ENCODE data around the gene COMMD8.

COMMD8 gene

DNA sequence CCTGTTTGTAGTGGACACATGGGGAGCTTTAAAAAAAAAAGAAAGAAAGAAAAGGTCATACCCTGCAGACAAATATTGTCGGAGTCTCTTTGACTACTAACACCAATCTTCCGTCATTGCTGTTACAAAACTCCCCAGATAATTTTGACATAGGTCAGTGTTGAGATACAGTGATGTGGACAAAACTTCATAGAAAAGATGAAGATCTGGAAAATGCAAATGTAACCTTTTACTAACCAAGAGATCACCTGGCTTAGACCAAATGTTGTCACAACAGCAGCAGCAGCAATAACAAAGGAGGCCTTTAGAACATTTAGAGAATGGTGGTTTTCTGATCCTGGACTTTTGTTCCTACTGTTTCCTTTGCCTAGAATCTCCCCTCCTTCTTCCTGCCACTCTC, 8.1 kb upstream of the COMMD8 start:
- no peak for DNase-seq (ENCODE audit: low spot score)

DNA sequence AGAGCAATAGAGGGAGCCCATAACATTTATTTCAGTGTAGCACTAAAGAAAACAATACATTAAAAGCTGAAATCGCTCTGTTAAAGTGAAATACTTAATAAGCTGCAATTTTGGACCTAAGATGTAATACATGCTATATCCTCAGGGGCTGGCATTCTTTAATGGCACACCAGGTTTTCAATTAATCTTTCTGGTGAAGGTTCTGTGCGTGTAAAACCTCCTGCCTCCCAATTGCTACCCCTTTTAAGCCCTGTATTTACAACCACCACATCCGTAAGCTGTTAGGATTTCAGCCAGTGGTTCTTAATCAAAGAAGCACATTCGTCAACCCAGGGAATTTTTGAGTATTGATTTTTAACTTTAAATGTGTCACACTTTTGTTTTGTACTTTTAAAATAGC, 7.6 kb upstream of the COMMD8 start:
- no peak for DNase-seq (ENCODE audit: low spot score)

DNA sequence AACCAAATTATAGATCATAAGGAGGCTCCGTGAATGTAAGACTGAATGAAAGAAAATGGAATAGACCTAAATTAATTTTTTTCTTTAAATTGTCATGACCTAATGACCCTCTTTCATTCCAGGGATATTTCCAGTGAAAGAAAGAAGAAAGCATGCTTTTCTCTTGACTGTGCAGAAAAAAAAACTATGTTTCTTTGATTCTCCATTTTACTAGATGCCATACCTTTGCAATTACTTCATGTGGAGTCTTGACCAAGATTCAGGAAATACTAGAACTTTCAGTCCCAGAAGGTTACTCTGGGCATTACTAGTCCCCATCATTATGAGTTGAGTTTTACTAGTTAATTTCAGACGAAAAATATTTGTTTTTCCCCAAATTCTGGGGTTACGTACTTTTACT, 6.4 kb upstream of the COMMD8 start:
- no peak for DNase-seq (ENCODE audit: low spot score)

DNA sequence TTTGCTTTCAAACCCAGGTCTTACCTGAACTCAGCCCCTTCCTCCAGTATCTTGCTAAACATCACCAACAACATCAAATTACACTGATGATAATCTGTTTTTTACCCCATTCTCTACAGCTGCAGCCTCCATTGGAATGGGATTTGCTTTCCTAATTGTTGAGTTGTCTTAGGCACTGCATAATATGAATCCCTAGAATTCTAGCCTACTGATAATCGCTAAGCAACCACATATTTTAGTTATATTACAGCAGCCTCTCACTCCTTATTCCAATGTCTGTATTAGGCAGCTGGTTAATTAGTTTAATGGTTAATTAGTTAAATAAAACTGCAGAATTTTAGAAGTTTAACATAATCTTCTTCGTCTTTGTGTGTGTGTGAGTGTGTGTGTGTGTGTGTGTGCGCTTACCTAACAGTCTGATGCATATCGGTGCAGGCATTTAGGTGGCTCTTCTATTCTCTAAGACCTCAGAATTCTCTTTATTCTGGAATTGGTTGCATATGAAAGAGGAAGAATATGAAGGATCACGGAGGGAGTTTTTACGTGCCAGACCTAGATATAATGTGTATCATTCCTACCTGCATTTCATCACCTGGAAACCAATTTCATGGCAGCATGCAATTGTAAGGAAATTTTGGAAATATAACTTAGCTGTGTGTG, 5.3 kb upstream of the COMMD8 start:
- no peak for DNase-seq (ENCODE audit: low spot score)

DNA sequence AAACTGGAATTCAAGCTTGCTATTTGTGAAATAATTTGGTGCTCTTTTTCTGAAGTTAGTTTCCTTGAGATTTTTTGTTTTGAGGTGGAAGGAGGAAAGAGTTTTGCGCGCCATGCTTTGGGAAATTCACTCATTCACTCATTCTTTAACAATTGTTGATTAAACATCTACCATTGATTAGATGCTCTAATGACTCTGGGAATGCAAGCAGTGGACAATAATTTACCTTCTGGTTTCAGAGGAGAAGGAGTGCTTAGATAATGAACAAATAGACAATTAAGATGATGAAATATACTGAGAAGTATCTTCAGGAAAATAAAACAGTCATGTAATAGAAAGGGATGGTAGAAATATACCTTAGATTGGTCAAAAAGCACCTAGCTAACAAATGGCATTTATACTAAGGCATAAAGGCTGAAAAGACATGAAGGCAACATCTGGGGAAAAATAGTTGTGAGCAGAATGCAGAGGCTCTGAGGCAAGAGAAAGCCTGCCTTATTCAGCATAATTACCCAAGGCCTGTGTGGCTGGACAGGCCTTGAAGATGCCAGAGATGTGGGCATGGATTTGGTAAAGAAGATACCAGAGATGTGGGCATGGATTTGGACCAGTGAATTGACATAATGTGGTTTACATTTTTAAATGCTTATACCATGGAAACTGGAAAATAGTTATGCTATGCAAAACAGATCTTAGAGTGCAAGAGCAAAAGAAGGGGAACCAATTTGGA, 2.7 kb upstream of the COMMD8 start:
- no peak for DNase-seq (ENCODE audit: low spot score)

DNA sequence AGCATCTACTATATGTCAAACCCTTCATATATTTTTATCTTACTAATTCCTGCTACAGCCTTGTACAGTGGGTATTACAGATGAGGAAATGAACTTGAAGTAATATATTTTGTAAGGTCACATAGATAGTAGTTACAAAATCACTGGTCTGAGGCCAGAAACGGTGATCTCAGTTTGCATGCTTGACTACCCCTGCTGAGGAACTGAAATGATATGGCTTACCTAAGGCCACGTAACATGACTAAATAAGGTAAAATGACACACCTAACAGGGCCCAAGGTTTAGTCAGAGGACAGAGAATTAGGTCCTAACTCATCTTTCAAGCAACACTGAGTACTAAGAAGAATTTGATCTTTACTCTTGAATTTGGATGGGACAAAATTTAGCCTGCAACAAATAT, 1.5 kb upstream of the COMMD8 start:
- DNase-seq (ENCODE audit: low spot score) = no peak

DNA sequence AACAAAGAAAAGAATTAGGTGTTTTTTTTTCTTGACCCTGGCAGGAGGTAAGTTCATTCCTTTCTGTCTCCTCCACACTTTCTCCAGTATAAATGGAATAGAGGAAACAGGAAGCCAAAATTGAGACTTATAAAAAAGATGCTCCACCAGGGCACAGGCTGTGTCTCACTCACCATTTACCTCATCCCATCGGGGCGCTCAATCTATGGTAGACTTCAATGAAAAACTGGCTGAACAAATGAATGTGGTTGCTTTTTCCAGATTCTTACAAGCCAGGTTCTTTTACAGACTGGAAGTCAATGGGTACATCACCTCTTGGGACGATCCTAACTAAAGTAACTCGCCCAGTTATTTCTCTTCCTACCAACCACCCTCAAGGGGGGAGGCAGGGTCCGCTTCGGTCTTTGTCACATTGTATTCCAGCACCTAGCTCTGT, 685 bp downstream of the COMMD8 start:
- DNase-seq (ENCODE audit: low spot score) = peak; percentile 23

DNA sequence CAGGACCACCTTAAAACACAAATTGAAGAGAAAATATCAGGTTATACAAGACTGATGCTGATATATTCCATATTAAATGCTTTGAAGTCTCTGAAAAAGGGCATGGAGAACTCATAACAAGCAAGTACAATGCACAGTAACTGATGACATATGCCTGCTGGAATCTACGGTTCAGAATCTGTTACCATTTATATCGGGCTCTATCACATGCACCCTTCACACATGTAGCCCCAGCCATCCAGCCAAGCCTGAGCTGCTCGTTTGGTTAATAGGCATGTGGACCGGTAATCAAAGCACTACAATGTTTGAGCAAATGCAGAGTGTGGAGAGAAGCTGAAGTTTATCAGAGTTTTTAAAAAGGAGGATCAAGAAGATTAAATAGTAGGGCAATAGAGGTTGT, 11.8 kb downstream of the COMMD8 start:
- DNase-seq (ENCODE audit: low spot score) = no peak

DNA sequence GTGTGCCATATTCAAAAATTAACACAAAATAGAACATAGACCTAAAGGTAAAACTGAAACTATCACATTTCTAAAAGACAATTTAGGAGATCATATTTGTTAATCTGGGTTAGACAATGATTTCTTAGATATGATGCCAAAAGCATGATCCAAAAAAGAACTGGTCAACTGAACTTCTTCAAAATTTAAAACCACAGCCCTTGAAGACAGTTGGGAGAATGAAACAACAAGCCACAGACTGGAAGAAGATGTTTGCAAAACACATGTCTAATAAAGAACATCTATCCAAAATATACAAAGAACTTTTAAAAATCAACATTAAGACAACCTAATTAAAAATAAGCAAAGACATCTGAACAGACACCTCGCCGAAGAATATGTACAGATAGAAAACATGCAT, 19.5 kb downstream of the COMMD8 start:
- DNase-seq (ENCODE audit: low spot score) = no peak

DNA sequence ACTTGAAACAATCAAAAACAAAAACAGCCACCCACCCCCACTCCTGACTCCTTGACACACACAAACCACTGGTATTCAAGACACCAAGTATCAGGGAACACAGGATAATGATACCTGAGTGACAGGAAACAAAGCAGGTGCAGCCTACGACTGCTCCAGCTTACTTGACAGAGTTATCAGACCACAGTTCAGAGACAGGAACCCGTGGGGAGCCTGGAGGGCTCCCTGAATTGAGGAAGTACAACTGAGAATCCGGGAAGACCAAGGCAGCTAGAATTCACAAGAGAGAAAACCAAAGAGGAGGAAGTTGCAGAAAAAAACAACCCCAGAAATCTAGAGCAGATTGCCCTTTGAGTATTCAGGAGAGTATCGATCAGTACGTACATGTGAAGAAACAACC, 20.5 kb downstream of the COMMD8 start:
- peak; percentile 33 for DNase-seq (ENCODE audit: low spot score)

DNA sequence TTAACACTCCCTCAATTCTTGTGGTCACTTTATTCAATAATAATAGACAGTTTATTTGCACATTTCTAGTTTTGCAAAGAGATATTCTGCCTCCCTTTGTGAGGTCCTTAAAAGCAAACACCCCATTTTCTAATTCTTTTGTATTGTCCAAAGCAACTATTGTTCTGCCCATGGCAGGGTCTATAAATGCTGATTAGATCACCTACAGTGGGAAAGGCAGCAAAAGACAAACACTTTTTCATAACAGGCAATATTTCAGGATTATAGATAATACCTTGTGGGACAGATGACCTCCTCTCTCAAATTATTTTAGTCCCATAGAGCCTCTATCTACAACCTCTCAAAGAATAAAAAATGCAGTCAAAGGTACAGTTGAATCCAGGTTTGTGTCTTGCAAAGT, 28.6 kb downstream of the COMMD8 start:
- no peak for DNase-seq (ENCODE audit: low spot score)

DNA sequence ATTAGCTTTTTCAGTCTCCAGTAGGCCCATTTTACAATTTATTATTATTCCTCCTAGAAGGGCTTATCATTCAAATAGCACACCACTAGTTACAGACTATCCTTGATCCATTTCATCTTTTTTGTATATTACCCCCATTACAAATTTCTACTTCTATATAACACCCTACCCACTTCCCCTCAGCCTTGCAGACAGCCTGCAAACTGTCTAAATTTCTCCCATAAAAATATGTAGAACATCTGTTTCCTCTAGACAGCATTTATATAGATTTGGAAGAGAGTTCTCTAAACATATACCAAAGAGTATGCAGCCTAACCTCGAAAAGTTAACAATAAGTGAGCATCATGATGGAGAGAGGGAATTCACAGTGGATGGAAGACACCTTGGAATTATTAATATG, 30.8 kb downstream of the COMMD8 start:
- no peak for DNase-seq (ENCODE audit: low spot score)

DNA sequence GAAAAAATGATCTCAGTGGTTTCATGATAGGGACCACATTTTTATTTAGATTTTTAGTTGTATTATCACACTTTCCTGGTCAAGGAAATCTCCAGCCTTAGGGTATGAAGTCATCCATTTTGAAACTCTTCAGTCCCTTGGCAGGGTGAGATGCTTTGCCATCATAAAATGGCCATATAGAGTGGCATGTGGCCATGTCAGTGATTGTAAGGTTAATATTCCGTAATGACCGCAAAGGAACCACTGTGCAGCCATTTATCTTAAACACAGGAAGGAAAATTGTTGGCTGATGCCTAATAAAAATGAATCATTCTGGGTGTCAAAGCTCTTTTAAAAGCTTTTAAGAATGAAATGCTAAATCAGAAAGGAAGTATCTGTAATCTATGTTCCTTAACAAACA, 35.6 kb downstream of the COMMD8 start:
- DNase-seq (ENCODE audit: low spot score) = no peak

DNA sequence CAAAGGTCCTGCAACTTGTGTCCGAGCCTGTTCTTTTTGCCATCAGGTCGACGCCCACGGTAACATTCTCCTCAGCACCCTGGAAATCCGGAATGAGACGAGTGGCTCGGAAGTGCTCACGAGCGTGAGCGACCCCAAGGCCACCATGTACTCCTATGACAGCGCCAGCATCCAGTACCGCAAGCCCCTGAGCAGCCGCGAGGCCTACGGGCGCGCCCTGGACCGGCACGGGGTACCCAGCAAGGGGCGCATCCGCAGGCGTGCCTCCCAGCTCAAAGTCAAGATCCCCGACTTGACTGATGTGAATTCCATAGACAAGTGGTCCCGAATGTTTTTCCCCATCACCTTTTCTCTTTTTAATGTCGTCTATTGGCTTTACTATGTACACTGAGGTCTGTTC, 37.9 kb downstream of the COMMD8 start:
- no peak for DNase-seq (ENCODE audit: low spot score)

DNA sequence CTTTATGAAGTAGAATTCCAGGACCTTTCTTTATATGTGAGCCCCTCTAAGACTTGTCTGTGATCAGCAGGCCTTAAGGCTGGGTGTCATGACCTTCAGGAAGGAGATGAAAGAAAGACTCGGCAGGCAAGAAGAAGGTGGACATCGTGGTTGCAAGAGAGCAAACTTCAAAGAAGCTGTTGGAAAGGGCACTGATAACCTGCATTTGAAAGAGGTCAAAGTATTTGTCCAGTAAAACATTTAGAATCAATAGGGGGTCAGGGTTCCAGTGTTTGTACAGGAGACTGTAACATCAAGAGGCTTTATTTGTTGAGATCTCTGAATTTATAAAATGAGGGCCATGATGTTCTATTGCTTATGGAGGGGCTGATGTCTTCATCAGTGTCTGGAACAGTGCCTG, 44.2 kb downstream of the COMMD8 start:
- no peak for DNase-seq (ENCODE audit: low spot score)

DNA sequence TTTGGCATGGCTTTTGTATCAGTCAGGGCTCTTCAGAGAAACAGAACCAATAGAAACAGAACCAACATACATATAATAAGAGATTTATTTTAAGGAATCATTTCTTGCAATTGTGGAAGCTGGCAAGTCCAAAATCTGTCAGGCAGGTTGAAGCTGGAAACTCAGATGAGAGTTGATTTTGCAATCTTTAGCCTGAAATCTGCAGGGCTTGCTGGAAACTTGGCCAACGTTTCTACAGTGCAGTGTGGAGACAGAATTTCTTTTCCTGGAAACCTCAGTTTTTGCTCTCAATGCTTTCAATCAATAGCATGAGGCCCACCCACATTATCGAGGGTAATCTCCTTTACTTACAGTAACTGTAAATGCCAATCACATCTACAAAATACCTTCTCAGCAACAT, 45.4 kb downstream of the COMMD8 start:
- DNase-seq (ENCODE audit: low spot score) = no peak

DNA sequence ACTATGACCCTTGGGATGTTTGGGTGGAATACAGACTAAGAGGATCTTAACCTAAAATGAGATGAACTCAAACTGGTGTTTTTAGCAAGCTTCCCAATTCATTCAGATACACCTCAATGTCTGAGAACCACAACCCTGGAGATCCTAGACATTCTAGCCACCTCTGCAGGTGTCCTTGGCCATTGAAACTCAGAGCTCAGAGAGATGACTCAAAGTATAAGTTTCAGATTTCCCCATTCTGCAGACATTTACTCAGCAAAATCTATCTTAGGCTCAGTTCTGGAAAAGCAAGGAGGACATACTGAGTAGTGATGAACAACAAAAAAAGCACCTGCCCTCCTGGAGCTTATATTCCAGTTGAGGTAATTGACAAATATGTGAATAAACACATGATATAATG, 47.8 kb downstream of the COMMD8 start:
- no peak for DNase-seq (ENCODE audit: low spot score)

DNA sequence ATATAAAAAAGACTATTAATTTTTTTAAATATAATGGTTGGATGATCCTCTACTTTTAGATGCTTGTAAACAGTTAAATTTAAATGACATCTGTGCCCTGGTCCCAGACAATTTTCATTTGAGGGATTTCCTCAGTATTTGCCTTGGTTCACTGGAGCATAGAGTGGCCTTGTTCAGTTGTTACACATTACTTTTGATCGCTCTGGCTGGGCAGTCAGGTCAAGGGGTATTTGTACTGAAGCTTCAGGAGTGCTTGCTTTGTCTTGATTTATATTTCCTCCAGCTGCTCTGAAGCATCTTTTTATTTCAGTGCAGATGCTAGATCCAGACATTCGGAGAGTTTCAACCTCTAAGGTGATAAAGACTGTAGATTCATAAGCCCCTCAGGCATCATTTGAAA, 50.0 kb downstream of the COMMD8 start:
- no peak for DNase-seq (ENCODE audit: low spot score)

DNA sequence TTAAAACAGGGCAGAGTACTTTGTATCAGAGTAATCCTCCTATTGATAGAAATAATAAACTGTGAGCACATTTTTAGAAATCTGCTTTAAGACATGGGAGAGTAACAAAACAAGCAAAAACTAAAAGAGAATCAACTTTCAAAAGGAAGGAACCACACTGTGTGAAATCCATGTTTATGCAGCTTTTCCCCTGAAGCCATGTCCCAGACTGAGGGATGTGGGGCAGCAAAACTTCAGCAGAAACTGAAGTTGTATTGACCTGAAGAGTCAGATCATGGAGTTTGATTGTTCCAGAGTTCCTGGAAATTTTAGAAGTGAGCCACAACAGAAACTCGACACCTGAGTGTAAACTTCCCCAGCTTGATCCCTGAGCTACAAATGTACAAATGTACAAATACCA, 53.2 kb downstream of the COMMD8 start:
- no peak for DNase-seq (ENCODE audit: low spot score)

DNA sequence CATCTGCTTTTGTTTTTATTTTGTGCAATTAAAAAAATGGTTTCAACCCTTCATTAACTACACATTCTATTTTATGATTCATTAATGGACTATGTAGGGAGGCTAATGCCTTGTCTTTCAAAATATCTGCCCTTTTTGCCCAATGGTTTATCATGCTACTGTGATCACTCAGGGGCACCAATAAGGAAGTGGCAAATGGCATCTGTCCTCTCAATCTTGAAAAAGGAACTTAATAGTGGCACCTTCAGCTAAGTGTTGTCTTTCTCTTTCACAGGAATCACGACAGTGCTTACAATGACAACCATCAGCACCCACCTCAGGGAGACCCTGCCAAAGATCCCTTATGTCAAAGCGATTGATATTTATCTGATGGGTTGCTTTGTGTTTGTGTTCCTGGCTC, 57.1 kb downstream of the COMMD8 start:
- no peak for DNase-seq (ENCODE audit: low spot score)
